HG03521 (cell line): ENCODE results near the gene PTPRB.
"Not testable (repeated sequence)": the region's sequence is repeated elsewhere in the genome, so short reads cannot be mapped to it uniquely, and the experiment has no call there.

Source experiments
- ATAC-seq: cut with Tn5 transposase; IDR thresholded peaks from one replicate; pipeline ENCODE4 v1.9.1; 2021; ENCODE audit warnings: mild to moderate bottlenecking, moderate library complexity; ENCODE audit not compliant: unreplicated experiment

Gene PTPRB

DNA sequence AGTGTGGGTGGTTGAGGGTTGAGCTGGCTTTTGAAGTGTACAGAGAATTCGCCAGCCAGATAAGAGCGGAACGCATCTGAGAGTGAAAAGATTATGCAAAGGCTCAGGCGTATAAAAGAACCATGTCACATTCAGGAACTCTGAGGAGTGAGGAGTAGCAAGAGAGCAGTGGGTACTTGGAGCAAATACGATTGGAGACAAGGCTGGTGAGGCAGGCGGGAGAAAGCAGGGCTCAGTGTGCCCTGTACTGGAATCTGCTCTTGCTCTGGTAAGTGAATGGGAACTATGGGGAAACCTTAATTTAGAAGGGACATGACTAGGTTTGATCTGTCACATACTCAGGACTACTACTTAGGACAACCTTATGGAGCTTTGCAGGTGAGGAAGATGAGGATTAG is 87.0 kb downstream of the PTPRB start:
- ATAC-seq: no peak

DNA sequence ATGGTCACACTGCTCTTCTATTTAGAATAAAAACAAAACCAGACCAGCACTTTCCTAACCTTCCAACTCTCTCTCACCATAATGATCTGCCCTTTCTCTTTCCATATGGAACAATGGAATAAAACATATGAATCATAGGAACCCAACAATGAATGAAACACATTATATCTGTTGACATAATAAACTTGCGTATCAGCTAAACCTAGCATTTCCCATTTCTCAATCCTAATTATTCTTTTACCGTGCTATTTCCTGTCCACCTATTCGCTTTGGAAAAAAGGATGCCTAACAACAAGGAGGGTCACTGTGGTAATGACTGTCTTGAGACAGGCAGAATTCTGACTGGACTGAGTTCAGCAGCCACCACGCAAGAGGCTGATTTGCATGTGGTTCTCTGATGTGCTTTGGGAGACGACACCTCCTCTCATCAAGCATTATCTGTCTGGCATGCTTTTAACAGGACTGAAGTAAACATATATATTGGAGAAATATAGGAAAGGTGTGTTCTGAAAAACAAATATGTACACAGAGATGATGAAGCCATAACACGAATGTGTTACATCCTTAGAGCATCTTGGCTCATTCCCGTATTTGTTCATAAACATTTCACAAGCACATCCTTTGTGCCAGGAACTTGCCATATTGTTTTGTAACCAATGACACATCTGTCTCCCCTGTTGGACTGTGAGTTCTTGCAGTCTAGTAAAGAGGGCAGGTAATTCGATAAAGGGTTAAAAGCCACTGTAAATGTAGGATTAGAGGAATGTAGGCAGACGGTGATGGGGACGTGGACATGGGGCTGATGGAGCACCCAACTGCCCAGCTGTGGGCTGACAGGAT is 87.7 kb downstream of the PTPRB start:
- ATAC-seq: no peak

GRCh38 chr12:70543444-70543843 is 93.8 kb downstream of the PTPRB start:
- no peak for ATAC-seq

DNA sequence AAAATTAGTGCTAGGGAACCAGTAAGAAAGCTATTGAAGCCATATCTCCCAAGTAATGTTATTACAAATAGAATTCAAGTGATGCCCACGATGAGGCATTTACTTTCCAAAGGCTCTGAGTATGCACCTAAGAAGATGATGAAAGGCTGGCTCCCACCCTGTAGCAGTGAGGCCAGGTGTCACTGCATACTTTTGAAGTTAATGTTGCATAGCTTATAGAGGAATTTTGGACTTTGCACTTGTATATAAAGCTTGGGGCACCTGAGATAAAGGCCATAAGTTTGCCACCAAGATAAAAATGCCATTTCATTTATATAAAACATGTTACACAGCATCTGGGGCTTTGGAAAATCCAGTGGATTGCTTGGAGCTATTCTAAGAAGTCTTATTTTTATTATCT is 96.2 kb downstream of the PTPRB start:
- no peak for ATAC-seq

DNA sequence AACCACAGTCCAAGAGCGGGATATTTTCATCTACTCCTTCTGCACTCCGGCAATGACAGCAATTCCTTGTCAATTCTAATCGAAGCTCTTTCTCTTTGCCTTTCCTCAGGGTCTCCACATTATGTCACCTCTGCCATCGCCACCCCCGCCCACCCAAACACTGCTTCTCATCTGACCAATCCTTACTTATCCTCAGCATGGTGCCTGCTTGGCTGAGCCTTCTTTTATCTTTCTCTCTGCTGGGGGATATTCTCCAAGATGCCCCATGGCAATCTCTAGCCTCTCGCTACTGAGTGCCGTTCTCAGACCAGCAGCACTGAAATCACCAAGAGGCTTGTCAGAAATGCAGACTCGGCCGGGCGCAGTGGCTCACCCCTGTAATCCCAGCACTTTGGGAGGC is 100.6 kb downstream of the PTPRB start:
- no peak for ATAC-seq

DNA sequence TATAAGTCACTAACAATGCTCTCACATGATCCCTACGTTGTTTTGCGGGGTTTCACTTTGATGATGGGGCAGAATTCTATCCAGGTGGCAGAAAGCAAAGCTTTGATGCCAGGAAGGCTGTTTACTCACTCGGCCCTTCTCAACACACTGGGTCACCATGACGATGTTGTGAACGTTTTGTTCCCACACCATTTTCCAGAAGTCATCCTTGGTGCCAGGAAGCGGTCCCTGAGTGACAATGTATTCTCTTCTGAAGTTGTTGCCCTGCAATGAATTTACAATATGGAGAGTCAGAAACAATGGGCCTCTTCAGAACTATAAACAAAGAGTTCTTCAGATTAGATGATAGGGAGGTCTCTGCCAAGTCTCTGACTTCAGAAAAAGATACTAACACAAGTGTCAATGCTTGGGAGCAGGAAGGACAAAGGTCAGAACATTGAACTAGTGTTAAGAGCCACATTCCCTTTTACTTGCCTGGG is 101.3 kb downstream of the PTPRB start:
- ATAC-seq: no peak

DNA sequence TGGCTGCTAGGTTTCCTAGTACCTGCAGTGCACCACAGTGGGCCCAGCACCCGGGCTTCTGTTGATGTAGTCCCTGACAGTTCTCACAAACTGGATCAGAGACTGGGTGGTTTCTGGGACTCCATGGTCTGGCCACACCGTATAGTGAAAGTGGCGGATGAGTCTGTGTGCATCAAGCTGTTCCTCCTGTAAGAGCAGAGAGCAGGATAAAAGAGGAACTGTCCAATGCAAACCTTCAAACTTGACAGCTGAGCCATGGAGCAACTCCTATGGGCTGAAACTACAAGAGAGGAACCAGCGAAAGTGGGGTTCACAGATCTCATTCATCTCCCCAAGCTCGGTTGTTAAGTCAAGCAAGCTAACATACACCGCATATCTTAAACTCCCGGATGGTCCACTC is 102.8 kb downstream of the PTPRB start:
- no peak for ATAC-seq

DNA sequence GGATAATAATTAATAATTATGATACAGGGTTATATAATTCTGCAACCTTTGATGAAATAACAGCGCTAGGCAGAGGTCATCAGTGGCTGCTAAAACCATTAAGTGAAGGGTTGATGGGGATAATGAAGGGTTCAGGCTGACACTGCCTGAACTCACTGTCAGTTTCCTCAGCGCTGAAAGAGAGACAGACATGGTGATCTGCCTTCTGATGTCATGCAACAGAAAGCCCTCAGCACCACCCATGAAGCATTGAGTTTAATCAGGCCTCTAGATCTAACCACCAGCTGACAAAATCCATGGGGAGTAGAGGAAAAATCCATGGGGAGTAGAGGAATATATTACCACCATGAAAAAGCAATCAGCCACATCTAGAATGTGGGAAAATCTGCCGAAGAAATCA is 107.6 kb downstream of the PTPRB start:
- no peak for ATAC-seq

DNA sequence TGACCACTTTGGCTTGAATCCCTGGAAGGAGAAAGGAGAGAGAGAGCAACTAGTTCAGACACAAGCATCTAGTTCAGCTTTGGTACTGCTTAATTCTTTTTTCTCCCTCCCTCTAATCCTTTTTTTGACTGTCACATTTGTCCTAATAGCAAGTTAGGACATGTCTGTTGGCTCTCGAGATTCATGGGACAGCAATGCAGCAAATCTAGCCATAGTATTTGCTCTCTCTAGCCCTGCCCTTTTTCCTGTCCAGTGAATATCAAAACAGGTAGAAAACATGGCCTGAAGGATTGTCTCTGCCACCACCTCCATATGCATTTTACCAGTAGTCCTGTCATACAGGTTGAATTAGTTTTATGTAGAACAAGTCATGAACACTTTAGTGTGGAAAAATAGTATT is 116.4 kb downstream of the PTPRB start:
- no peak for ATAC-seq

DNA sequence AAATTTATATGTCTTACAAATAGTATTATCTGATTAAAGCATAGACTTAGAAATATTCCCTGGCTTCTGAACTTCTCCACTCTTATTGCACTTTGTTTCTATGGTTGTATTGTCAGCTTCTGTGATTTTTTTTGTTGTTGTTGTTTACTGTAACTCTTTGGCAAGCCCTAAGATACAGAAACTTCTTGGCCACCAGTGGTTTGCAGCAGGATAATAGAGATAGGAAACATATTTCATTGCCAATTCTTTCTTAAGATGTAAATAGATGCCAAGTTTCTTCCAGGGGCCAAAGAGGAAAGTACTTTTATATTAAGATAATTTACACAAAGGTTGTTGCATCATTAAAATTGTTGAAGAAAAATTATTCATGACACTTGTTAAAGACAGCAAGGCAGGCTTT is 123.8 kb downstream of the PTPRB start:
- ATAC-seq: no peak

DNA sequence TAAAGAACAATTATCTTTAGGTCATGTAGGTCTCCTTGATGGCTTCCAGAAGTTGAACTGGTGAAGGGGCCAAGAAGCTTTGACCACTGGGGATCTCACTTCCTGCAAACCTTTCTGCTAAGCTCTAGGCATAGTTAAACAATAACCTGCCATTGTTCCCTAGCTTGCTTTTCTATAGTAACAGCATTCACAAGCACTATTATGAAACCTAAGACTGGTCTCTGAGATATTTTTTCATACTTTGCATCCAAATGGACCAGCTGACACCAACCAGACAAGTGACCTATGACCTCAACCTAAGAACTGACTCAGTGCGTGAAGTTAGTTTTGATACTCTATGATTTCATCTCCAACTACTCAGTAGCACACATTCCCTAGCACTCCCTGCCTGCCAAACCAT is 129.1 kb downstream of the PTPRB start:
- no peak for ATAC-seq

- no peak for ATAC-seq
Observed at GRCh38 chr12:70507442-70507841, 129.8 kb downstream of the PTPRB start.

DNA sequence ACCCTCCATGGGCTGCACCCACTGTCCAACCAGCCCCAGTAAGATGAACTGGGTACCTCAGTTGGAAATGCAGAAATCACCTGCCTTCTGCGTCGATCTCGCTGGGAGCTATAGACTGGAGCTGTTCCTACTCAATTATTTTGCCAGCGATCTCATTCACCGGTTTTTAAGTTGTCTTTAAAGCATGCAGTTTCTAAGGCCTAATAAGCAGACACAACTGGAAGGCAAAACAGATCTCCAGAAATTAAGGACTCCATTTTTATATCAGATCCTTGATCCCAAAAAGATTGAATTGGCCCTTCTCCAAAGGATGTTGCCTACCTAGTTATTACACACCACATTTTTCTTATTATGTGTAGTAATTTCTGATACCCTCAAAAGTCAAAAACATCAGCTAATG is 139.7 kb downstream of the PTPRB start:
- ATAC-seq: no peak

- not testable (repeated sequence) for ATAC-seq
Observed at GRCh38 chr12:70492904-70493303, 144.3 kb downstream of the PTPRB start.

GRCh38 chr12:70490928-70491327 is 146.3 kb downstream of the PTPRB start:
- not testable (repeated sequence) for ATAC-seq

DNA sequence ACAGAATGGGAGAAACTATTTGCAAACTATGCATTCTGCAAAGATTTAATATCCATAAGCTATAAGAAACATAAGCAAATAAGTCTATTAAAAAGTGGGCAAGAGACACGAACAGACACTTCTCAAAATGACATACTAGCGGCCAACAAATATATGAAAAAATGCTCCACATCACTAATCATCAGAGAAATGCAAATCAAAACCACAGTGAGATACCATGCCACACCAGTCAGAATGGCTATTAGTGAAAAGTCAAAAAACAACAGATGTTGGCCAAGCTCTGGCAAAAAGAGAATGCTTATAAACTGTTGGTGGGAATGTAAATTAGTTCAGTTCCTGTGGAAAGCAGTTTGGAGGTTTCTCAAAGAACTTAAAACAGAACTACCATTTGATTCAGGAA is 149.8 kb downstream of the PTPRB start:
- no peak for ATAC-seq

DNA sequence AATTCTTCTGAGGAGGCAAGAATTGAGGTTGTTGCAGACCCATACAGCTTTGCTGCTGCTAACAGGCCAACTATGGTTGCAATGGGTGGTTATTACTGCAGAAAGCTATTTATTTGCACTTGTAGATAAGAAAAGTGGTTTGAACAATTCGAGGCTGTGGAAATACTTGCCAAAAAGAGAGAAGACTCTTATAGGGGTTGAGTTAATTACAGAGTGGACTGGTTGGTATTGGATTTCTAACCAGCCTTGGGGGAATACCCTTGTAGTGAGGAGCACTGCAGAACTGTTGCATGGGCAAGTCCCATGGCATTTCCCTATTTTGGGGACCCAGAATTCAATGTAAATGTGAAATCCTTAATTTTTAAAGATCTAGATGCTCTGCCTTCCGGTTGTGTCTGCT is 150.6 kb downstream of the PTPRB start:
- no peak for ATAC-seq

GRCh38 chr12:70485704-70486103 is 151.5 kb downstream of the PTPRB start:
- no peak for ATAC-seq

DNA sequence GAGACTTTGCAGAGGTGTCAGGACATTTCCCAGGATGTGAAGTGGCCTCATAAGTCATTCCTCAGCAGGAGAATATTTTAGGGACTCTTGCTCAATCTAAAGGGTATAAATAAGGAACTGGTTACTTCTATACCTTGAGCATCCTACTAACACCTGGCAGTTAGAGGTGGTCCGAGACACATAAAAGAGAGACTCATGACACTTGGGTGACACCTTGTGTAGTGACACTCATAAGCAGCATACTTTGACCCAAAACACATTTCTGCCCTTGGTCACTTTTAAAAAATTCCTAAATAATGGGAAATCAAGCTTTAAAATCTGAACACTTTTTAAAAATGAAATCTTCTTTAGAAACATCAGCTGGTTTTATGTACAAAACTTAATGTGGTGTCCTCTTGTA is 152.8 kb downstream of the PTPRB start:
- no peak for ATAC-seq

GRCh38 chr12:70482764-70483163 is 154.5 kb downstream of the PTPRB start:
- no peak for ATAC-seq

GRCh38 chr12:70469221-70469820 is 167.9 kb downstream of the PTPRB start:
- ATAC-seq: no peak

GRCh38 chr12:70468741-70469140 is 168.5 kb downstream of the PTPRB start:
- ATAC-seq: no peak
